ENCODE results near the gene IMPDH1.

Gene IMPDH1

DNA sequence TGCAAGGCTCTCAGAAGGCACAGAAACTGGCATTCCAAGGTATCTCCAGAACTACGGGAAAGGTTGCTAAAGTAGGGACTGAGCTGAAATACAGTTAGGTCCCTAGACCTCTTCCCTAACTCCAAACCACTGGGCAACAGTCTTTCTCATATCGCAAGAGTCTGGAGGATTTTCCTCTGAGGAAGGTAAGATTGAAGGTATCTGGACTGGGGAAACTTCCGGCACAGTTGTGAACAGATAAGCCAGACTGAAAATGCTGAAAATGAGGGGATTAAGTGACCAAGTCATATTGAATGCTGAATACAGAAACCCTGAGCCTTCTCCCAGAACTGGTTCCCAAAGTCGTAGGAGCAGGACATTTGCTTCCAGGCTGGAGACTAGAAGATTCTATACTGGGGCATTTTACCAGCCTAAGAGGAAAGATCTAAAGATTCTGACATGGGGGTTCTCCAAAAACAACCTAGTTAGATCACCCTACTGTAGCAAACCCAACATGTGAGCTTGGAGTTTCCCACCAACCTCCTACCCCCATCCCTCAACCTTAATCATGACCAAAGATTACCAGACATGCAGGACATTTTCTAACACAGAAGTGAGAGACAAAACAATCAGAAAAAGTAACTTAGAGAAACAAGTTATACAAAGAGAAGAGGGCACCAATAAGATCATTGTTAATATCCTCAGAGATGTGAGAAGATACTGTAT, 45.5 kb downstream of the IMPDH1 start:
- TF ChIP-seq Cebpa-rat (IDR thresholded peaks at IDR 0.05): no peak
- Histone ChIP-seq H3K4me2 (no peak overlapping the region), H3K4me3 (no peak overlapping the region), H3K27me3 (peaks cover 34 to 52% (median 44%) of the 10 kb centered on the region in 11 experiments), H3K36me3 (no peaks in the 10 kb centered on the region), H3K27ac (no peak overlapping the region), H4K20me1 (no peaks in the 10 kb centered on the region), H3K4me1 (peaks cover 15 to 31% (median 22%) of the 10 kb centered on the region in 10 experiments), H3K9me3 (replicated peaks in 1 of 11) (no peaks in the 10 kb centered on the region), H3K9ac (no peak overlapping the region)

DNA sequence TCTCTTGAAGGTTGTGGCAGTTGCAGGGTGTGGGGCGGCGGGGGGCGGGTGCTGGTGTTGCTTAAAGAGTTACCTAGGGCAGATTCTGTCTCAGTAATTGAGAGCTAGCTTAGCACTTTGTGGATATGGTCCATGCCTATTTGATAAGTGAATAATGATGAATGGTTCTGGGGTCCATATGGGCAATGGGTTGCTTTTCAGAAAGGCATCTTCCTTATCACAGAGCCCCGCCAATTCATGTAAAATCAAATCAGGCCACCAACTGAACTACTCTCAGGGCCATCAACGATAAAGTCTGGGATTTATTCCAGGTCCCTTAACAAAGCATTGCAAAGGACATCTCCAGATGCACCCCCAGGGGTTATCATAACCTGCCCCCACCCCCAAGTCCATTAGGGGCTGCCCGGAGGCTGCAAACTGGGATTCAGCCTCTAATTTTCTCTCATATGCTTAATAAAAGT, 46.5 kb downstream of the IMPDH1 start:
- Histone ChIP-seq H3K4me1 (peaks cover 15 to 41% (median 32%) of the 10 kb centered on the region in 10 experiments), H3K27ac (no peak overlapping the region), H3K36me3 (no peaks in the 10 kb centered on the region), H3K4me3 (no peak overlapping the region), H4K20me1 (no peaks in the 10 kb centered on the region), H3K4me2 (no peak overlapping the region), H3K9ac (no peak overlapping the region), H3K9me3 (replicated peaks in 1 of 11) (no peaks in the 10 kb centered on the region), H3K27me3 (peaks cover 34 to 55% (median 44%) of the 10 kb centered on the region in 11 experiments)
- no peak for TF ChIP-seq Cebpa-rat (IDR thresholded peaks at IDR 0.05)

DNA sequence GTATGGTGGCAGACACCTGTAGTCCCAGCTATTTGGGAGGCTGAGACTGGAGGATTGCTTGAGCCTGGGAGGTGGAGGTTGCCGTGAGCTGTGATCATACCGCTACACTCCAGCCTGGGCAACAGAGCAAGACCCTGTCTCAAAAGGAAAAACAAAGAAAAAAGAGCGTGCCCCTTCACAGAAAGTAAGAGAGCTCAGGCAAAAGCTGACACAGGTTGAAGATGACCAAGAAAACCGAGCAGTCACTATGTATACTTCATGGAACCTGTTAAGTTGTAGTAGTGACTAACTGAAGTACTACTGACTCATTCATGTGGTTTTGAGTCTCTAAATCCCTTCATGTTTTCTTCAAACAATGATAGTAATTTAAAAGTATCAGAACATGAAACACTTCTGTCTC, 47.1 kb downstream of the IMPDH1 start:
- H3K9me3 ChIP-seq (replicated peaks in 1 of 11): no peaks in the 10 kb centered on the region
- H3K4me1 ChIP-seq: peaks cover 15 to 48% (median 39%) of the 10 kb centered on the region in 10 experiments
- H3K36me3 ChIP-seq: no peaks in the 10 kb centered on the region
- H3K27ac ChIP-seq: no peak overlapping the region
- H3K27me3 ChIP-seq: peaks cover 34 to 55% (median 44%) of the 10 kb centered on the region in 11 experiments
- no peak overlapping the region for H3K4me3 ChIP-seq
- H3K4me2 ChIP-seq: no peak overlapping the region; a peak in 1 of 22 replicates
- TF ChIP-seq Cebpa-rat (IDR thresholded peaks at IDR 0.05): no peak
- no peak overlapping the region for H3K9ac ChIP-seq
- H4K20me1 ChIP-seq: no peaks in the 10 kb centered on the region

DNA sequence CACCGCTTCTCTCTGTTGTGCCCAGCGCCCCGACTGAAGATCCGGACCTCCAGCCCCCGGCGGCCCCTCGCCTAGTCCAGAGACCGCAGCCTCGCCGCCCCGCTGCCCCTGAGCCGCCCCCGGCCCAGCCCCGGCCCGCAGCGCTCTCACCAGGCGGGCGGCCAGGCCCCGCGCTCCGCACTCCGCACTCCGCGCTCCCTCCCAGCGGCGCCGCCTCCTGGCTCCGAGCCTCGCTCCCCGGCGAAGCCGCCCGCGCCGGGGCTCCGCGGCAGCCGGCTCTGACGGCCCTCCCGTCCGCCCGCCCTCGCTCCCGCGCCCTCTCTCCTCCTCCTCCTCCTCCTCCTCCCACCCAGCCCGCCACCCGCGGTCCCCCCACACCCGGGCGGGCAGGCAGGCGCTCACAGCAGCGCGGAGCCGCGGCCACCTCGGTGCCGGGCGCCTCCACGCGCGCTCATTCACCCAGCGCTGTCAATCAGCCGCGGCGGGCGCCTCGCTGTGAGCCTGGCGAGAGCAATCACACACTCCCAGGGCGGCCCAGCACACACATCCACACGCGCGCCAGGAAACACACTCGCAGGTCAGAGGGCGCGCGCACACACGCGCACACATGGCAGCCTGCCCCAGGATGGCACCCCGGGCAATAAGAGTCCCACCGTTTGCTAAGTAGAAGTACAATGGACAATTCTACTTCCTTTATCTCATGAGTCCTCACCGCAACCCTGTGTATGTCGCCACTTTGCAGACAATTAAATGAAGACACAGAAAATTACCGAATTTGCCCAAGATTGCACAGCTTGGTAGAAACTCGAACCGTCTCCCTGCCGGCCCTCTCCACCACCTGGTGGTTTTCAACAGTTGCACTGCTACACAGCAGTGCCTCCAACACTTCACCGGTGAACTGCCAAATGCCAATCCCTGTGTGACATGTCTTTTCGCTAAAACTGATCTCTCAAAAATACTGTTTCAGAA, 48.1 kb downstream of the IMPDH1 start, which contains the start of gene PRRT4:
TSS of gene PRRT4 (minus strand) at position 280 of the 969 bp plus-strand sequence.
- H3K4me3 ChIP-seq: peak within 1 kb of the TSS; percentile 57 to 77 (median 67)
- no peaks in the 10 kb centered on the region for H4K20me1 ChIP-seq
- H3K36me3 ChIP-seq: no peaks in the 10 kb centered on the region
- peak within 1 kb of the TSS; percentile 61 to 81 (median 77) for H3K9ac ChIP-seq
- H3K4me2 ChIP-seq: peak within 1 kb of the TSS; percentile 94 to 100 (median 96)
- peaks cover 15 to 55% (median 46%) of the 10 kb centered on the region in 10 experiments for H3K4me1 ChIP-seq
- H3K27ac ChIP-seq: peak within 1 kb of the TSS in 9 of 11 experiments; percentile 30 to 77 (median 66); a peak in 17 of 22 replicates
- TF ChIP-seq Cebpa-rat (IDR thresholded peaks at IDR 0.05): no peak
- H3K27me3 ChIP-seq: peaks cover 34 to 55% (median 44%) of the 10 kb centered on the region in 11 experiments
- no peaks in the 10 kb centered on the region for H3K9me3 ChIP-seq (replicated peaks in 1 of 11)

DNA sequence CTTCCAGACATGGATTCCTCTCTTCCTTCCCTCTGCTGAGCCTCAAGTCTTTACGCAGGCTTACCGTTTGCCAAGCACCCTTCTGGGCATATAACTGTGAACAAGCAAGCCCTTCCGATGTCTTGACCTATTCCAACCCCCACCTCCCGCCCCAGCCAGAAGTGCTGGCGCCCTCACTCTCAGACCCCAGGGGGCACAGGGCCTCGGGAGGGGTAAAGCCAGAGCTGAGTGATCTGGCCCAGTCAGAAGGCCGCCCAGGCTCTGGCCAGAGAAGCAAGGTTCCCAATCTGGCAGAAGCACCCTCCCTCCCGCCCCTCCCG, 49.5 kb downstream of the IMPDH1 start:
- Histone ChIP-seq H3K9ac (peak overlapping the region in 9 of 11 experiments; percentile 47 to 81 (median 77); a peak in 11 of 22 replicates), H3K27me3 (peaks cover 34 to 55% (median 44%) of the 10 kb centered on the region in 11 experiments), H3K4me2 (peak overlapping the region; percentile 94 to 100 (median 96)), H4K20me1 (no peaks in the 10 kb centered on the region), H3K27ac (peak overlapping the region in 9 of 11 experiments; percentile 17 to 77 (median 66); a peak in 15 of 22 replicates), H3K4me3 (peak overlapping the region in 7 of 10 experiments; percentile 66 to 77 (median 68); a peak in 14 of 20 replicates), H3K4me1 (peaks cover 15 to 57% (median 46%) of the 10 kb centered on the region in 10 experiments), H3K36me3 (no peaks in the 10 kb centered on the region), H3K9me3 (replicated peaks in 1 of 11) (no peaks in the 10 kb centered on the region)
- TF ChIP-seq Cebpa-rat (IDR thresholded peaks at IDR 0.05): no peak

DNA sequence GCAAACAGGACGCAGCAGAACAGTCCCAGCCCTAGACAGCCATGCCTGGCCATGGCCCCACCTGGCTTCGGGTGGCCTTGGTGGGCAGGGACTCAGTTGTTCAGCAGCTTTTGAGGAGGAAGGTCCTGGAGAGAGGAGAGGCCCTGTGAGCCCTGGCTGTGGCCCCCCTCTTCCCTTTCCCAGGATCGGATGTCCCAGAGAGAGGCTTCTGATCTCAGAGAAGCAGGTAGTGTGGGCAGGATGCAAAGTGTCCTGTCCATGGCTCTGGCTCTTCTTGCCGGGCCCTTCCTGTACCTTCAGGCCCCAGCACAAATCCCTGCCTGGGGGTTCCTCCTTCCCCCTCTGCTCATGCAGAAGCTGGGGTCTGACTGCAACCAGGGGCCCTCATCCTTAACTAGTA, 49.8 kb downstream of the IMPDH1 start:
- Histone ChIP-seq H3K9me3 (replicated peaks in 1 of 11) (no peaks in the 10 kb centered on the region), H3K4me1 (peaks cover 15 to 57% (median 46%) of the 10 kb centered on the region in 10 experiments), H3K27ac (peak overlapping the region in 9 of 11 experiments; percentile 17 to 77 (median 66); a peak in 15 of 22 replicates), H3K36me3 (no peaks in the 10 kb centered on the region), H3K4me3 (peak overlapping the region in 6 of 10 experiments; percentile 66 to 77 (median 68); a peak in 10 of 20 replicates), H3K9ac (peak overlapping the region in 9 of 11 experiments; percentile 47 to 81 (median 77); a peak in 11 of 22 replicates), H3K4me2 (peak overlapping the region; percentile 94 to 100 (median 96)), H4K20me1 (no peaks in the 10 kb centered on the region), H3K27me3 (peaks cover 34 to 55% (median 44%) of the 10 kb centered on the region in 11 experiments)
- TF ChIP-seq Cebpa-rat (IDR thresholded peaks at IDR 0.05): no peak

DNA sequence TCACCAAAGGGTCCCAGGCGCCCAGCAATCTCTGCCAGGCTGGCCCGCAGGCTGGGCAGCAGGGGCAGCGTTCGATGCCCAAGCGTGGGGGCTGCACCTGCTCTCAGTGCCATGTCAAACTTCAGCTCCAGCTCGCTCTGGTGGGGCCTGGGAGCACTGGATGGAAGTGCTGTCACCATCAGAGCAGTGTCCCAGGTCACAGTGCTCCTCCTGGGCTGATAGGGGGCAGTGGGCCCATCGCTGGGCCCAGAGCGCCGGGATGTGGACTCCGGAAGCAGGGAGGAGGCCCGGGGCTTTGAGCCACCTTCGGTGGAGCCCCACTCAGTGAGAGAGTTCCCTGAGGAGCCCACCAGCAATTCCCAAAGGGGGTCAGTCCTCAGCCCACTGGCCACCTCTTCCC, 50.4 kb downstream of the IMPDH1 start:
- H4K20me1 ChIP-seq: no peaks in the 10 kb centered on the region
- H3K27me3 ChIP-seq: peaks cover 34 to 52% (median 44%) of the 10 kb centered on the region in 11 experiments
- H3K4me3 ChIP-seq: no peak overlapping the region; a peak in 1 of 20 replicates
- no peaks in the 10 kb centered on the region for H3K36me3 ChIP-seq
- peak overlapping the region in 7 of 11 experiments; percentile 29 to 81 (median 77); a peak in 8 of 22 replicates for H3K9ac ChIP-seq
- H3K4me1 ChIP-seq: peaks cover 15 to 57% (median 46%) of the 10 kb centered on the region in 10 experiments
- no peak for TF ChIP-seq Cebpa-rat (IDR thresholded peaks at IDR 0.05)
- peak overlapping the region in 10 of 11 experiments; percentile 35 to 99 (median 96); a peak in 17 of 22 replicates for H3K4me2 ChIP-seq
- H3K9me3 ChIP-seq (replicated peaks in 1 of 11): no peaks in the 10 kb centered on the region
- H3K27ac ChIP-seq: peak overlapping the region in 9 of 11 experiments; percentile 28 to 77 (median 66); a peak in 15 of 22 replicates

DNA sequence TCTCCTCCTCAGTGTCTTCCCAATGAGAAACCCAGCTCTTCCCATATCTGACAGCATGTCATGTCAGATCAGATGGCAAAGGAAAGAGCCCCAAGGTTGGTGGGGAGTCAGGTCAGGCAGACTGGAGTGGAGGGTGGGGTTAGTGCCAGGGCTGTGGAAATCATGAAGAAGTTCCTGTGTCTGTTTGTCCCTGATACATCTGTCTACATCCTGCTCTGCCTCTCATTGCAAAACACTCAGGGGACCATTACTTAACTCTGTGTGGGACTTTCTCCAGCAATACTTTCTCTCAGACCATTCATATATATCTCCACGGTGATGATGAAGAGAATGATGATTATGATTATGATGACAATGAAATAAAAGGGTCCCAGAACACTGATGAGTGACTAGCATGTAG, 51.5 kb downstream of the IMPDH1 start:
- peak in 7 of 11 experiments; percentile 19 to 79 (median 59); a peak in 11 of 22 replicates for TF ChIP-seq Cebpa-rat (IDR thresholded peaks at IDR 0.05)
- H3K36me3 ChIP-seq: no peaks in the 10 kb centered on the region
- peak overlapping the region in 4 of 10 experiments; percentile 2 to 40 (median 10); a peak in 3 of 20 replicates for H3K4me3 ChIP-seq
- peaks cover 15 to 57% (median 46%) of the 10 kb centered on the region in 10 experiments for H3K4me1 ChIP-seq
- peaks cover 35 to 52% (median 47%) of the 10 kb centered on the region in 11 experiments for H3K27me3 ChIP-seq
- H4K20me1 ChIP-seq: no peaks in the 10 kb centered on the region
- peak overlapping the region in 9 of 11 experiments; percentile 28 to 77 (median 66); a peak in 16 of 22 replicates for H3K27ac ChIP-seq
- H3K9ac ChIP-seq: peak overlapping the region in 6 of 11 experiments; percentile 29 to 81 (median 68); a peak in 9 of 22 replicates
- H3K9me3 ChIP-seq (replicated peaks in 1 of 11): no peaks in the 10 kb centered on the region
- peak overlapping the region; percentile 1 to 99 (median 95); a peak in 17 of 22 replicates for H3K4me2 ChIP-seq
